H9 (cell line): ENCODE results near the gene MID1. TPM values are rescaled to one million over a fixed set of nuclear protein-coding genes. Genes with fewer than 3 reads are reported as not detected.

Experiments
- DNase-seq: peaks from one replicate; pipeline ENCODE4 v3.0.0-alpha.2; 2017
- H2AFZ ChIP-seq: one replicate; pipeline ENCODE4 v1.6.1; 2013; ENCODE audit warnings: mild to moderate bottlenecking, low read length, control low read depth, moderate library complexity
- H2AK5ac ChIP-seq: 2 replicates; pipeline ENCODE4 v1.6.1; 2013; ENCODE audit warnings: low read length, control low read depth, mixed read lengths; ENCODE audit not compliant: insufficient read length
- H2BK120ac ChIP-seq: one replicate; pipeline ENCODE4 v1.6.1; 2013; ENCODE audit warnings: low read depth, mild to moderate bottlenecking, low read length, control low read depth, inconsistent platforms; ENCODE audit not compliant: poor library complexity, severe bottlenecking
- H2BK12ac ChIP-seq: 2 replicates; pipeline ENCODE4 v1.6.1; 2013; ENCODE audit warnings: low read length, control low read depth, mixed read lengths, low read depth; ENCODE audit not compliant: insufficient read length
- H2BK15ac ChIP-seq: 2 replicates; pipeline ENCODE4 v1.6.1; 2013; ENCODE audit warnings: low read depth, low read length, control low read depth
- H2BK20ac ChIP-seq: one replicate; pipeline ENCODE4 v1.6.1; 2013; ENCODE audit warnings: low read depth, mild to moderate bottlenecking, low read length, control low read depth, inconsistent platforms; ENCODE audit not compliant: poor library complexity, severe bottlenecking
- H2BK5ac ChIP-seq: 2 replicates; pipeline ENCODE4 v1.6.1; 2013; ENCODE audit warnings: low read length, control low read depth, mixed read lengths; ENCODE audit not compliant: insufficient read length
- H3K14ac ChIP-seq: 2 replicates; pipeline ENCODE4 v1.6.1; 2013; ENCODE audit warnings: low read length, control low read depth; ENCODE audit not compliant: insufficient read depth
- H3K18ac ChIP-seq: 2 replicates; pipeline ENCODE4 v1.6.1; 2013; ENCODE audit warnings: low read depth, mild to moderate bottlenecking, mixed read lengths, low read length, control low read depth; ENCODE audit not compliant: insufficient read length
- H3K23ac ChIP-seq: 2 replicates; pipeline ENCODE4 v1.6.1; 2013; ENCODE audit warnings: low read length, control low read depth, mixed read lengths, low read depth; ENCODE audit not compliant: insufficient read length
- H3K23me2 ChIP-seq: 2 replicates; pipeline ENCODE4 v1.6.1; 2013; ENCODE audit warnings: low read depth, mild to moderate bottlenecking, mixed read lengths, low read length, control low read depth; ENCODE audit not compliant: insufficient read length, poor library complexity, severe bottlenecking
- H3K27ac ChIP-seq: 2 replicates; pipeline ENCODE4 v1.5.1; 2013; ENCODE audit warnings: low read length, control low read depth, mixed read lengths, low read depth; ENCODE audit not compliant: insufficient read length
- H3K27me3 ChIP-seq: 2 replicates; pipeline ENCODE4 v1.6.1; 2013; ENCODE audit warnings: low read length, control low read depth, inconsistent platforms; ENCODE audit not compliant: insufficient read depth
- H3K4ac ChIP-seq: 2 replicates; pipeline ENCODE4 v1.6.1; 2013; ENCODE audit warnings: low read depth, mild to moderate bottlenecking, control low read depth, inconsistent platforms, low read length, moderate library complexity
- H3K4me1 ChIP-seq: 2 replicates; pipeline ENCODE4 v1.6.1; 2013; ENCODE audit warnings: low read length, control low read depth, inconsistent platforms; ENCODE audit not compliant: insufficient read depth
- H3K4me2 ChIP-seq: 2 replicates; pipeline ENCODE4 v1.6.1; 2013; ENCODE audit warnings: low read length, control low read depth, mixed read lengths; ENCODE audit not compliant: insufficient read length, insufficient read depth
- H3K56ac ChIP-seq: 2 replicates; pipeline ENCODE4 v1.6.1; 2013; ENCODE audit warnings: low read depth, mild to moderate bottlenecking, mixed read lengths, low read length, control low read depth; ENCODE audit not compliant: insufficient read length
- H3K79me1 ChIP-seq: 2 replicates; pipeline ENCODE4 v1.6.1; 2013; ENCODE audit warnings: low read depth, mild to moderate bottlenecking, moderate library complexity, low read length, control low read depth, inconsistent platforms; ENCODE audit not compliant: insufficient read depth, poor library complexity, severe bottlenecking
- H3K79me2 ChIP-seq: 2 replicates; pipeline ENCODE4 v1.6.1; 2013; ENCODE audit warnings: low read length, control low read depth, inconsistent platforms; ENCODE audit not compliant: insufficient read depth
- H3K9ac ChIP-seq: 2 replicates; pipeline ENCODE4 v1.6.1; 2013; ENCODE audit warnings: low read length, control low read depth, mixed read lengths; ENCODE audit not compliant: insufficient read length; ENCODE audit errors: extremely low read depth
- H3K9me3 ChIP-seq: one replicate; pipeline ENCODE4 v1.6.1; 2013; ENCODE audit warnings: low read depth, low read length, inconsistent platforms; ENCODE audit not compliant: control insufficient read depth
- H3T11ph ChIP-seq: one replicate; pipeline ENCODE4 v1.6.1; 2013; ENCODE audit warnings: mild to moderate bottlenecking, low read length, control low read depth, inconsistent platforms
- H4K20me1 ChIP-seq: one replicate; pipeline ENCODE4 v1.6.1; 2013; ENCODE audit not compliant: control insufficient read depth, insufficient read length, insufficient read depth
- H4K5ac ChIP-seq: 2 replicates; pipeline ENCODE4 v1.6.1; 2013; ENCODE audit warnings: low read depth, mild to moderate bottlenecking, mixed read lengths, low read length, control low read depth; ENCODE audit not compliant: insufficient read length
- H4K8ac ChIP-seq: replicated peaks from 2 replicates; pipeline ENCODE4 v1.6.1; 2013; ENCODE audit warnings: low read length, control low read depth, mixed read lengths, low read depth; ENCODE audit not compliant: insufficient read length
- H4K91ac ChIP-seq: 2 replicates; pipeline ENCODE4 v1.6.1; 2013; ENCODE audit warnings: low read depth, mild to moderate bottlenecking, moderate library complexity, mixed read lengths, low read length, control low read depth; ENCODE audit not compliant: insufficient read length
- H3K27ac Mint-ChIP-seq, 3 experiments: 2 replicates in 2 of 3; 3 replicates in 1 of 3; pipeline ENCODE4 v1.8.0; 2020 to 2021; ENCODE audit warnings: mixed read lengths in 3 of 3, mild to moderate bottlenecking in 1 of 3, moderate library complexity in 1 of 3
- H3K27me3 Mint-ChIP-seq: 2 replicates; pipeline ENCODE4 v1.8.0; 2021; ENCODE audit warnings: low read depth, mild to moderate bottlenecking, moderate library complexity, mixed read lengths
- H3K36me3 Mint-ChIP-seq, 3 experiments: 2 replicates in 2 of 3; 3 replicates in 1 of 3; pipeline ENCODE4 v1.8.0; 2020 to 2021; ENCODE audit warnings: low read depth in 3 of 3, mixed read lengths in 3 of 3; ENCODE audit not compliant: insufficient read depth in 1 of 3
- H3K4me1 Mint-ChIP-seq, 2 experiments: 2 replicates each; pipeline ENCODE4 v1.8.0; 2020; ENCODE audit warnings: mixed read lengths in 2 of 2
- H3K4me3 Mint-ChIP-seq, 2 experiments: 2 replicates in 1 of 2; 3 replicates in 1 of 2; pipeline ENCODE4 v1.8.0; 2020 to 2021; ENCODE audit warnings: mild to moderate bottlenecking in 2 of 2, mixed read lengths in 2 of 2, moderate library complexity in 1 of 2
- H3K9me3 Mint-ChIP-seq, 2 experiments: 2 replicates in 1 of 2; 3 replicates in 1 of 2; pipeline ENCODE4 v1.8.0; 2020; ENCODE audit warnings: mild to moderate bottlenecking in 2 of 2, mixed read lengths in 2 of 2, moderate library complexity in 1 of 2
- CTCF ChIP-seq: fragments of 200-600 bp; sonication (generic); conservative IDR thresholded peaks from 3 replicates; pipeline ENCODE4 v1.8.0; 2021; ENCODE audit warnings: antibody characterized with exemption, mild to moderate bottlenecking
- WGBS: extraction: QIAGEN DNeasy Blood & Tissue Kit; methylation state at CpG from one replicate; pipeline ENCODE4 v1.1.7; 2013; ENCODE audit warnings: missing lambda C conversion rate, low lambda C conversion rate, mixed read lengths; ENCODE audit not compliant: insufficient read length; ENCODE audit errors: extremely low coverage; 5-methylcytosine and 5-hydroxymethylcytosine counted together
- total RNA-seq: library from RNA; stranded (reverse); gene quantifications from 2 replicates; pipeline ENCODE4 v1.2.1, GENCODE V29; 2021

Gene MID1
- total RNA-seq, 1 experiment from 2014 or later: 32.9 TPM

GRCh38 chrX:10420134-10420533, 200.3 kb downstream of the MID1 start:
- H3K27ac Mint-ChIP-seq: no peak overlapping the region
- H2AFZ ChIP-seq: no peak overlapping the region
- no peak overlapping the region for H3K4me3 Mint-ChIP-seq

More at GRCh38 chrX:10420134-10420533, 200.3 kb downstream of the MID1 start:
- no peaks in the 10 kb centered on the region for H3K79me2 ChIP-seq
- no peak overlapping the region for H2BK15ac ChIP-seq
- no peaks in the 10 kb centered on the region for H3K9me3 ChIP-seq
- H3K4me2 ChIP-seq: no peak overlapping the region
- no peak overlapping the region for H3K18ac ChIP-seq
- H3K23me2 ChIP-seq: no peaks in the 10 kb centered on the region
- no peaks in the 10 kb centered on the region; a peak in 1 of 7 replicates for H3K36me3 Mint-ChIP-seq
- no peaks in the 10 kb centered on the region for H3K4me1 ChIP-seq
- no peak overlapping the region for H3K23ac ChIP-seq
- H2BK20ac ChIP-seq: no peak overlapping the region
- no peak overlapping the region for H4K91ac ChIP-seq
- no peak overlapping the region for H3K14ac ChIP-seq
- H2BK5ac ChIP-seq: no peak overlapping the region
- DNase-seq: no peak
- peaks cover 6% of the 10 kb centered on the region in 2 experiments; a peak in 3 of 4 replicates for H3K4me1 Mint-ChIP-seq
- H2BK12ac ChIP-seq: no peak overlapping the region
- peaks cover 40 to 45% of the 10 kb centered on the region in 2 experiments for H3K9me3 Mint-ChIP-seq
- H4K20me1 ChIP-seq: no peaks in the 10 kb centered on the region
- no peak overlapping the region for H3K9ac ChIP-seq
- H3T11ph ChIP-seq: no peak overlapping the region
- no peaks in the 10 kb centered on the region for H3K27me3 ChIP-seq
- H3K56ac ChIP-seq: no peak overlapping the region
- H3K4ac ChIP-seq: no peak overlapping the region
- H2AK5ac ChIP-seq: no peak overlapping the region
- no peaks in the 10 kb centered on the region; the same call in 1 of the 2 replicates for H3K27me3 Mint-ChIP-seq
- H3K27ac ChIP-seq: no peak overlapping the region
- WGBS: no CpG with 5 or more reads among the region's 6 CpGs
- TF ChIP-seq CTCF: no peak
- no peak overlapping the region for H4K8ac ChIP-seq
- H4K5ac ChIP-seq: no peak overlapping the region
- H2BK120ac ChIP-seq: no peak overlapping the region
- H3K79me1 ChIP-seq: no peaks in the 10 kb centered on the region
